Activated gamma-delta T cell treated with anti-CD3 and anti-CD28 coated beads, Interleukin-2, amount 50 U/mL, for 16 hours (primary cell): ENCODE data around the gene ZMPSTE24.
"Not testable (repeated sequence)": the region's sequence is repeated elsewhere in the genome, so short reads cannot be mapped to it uniquely, and the experiment has no call there.

Source experiments
- DNase-seq: peaks from one replicate; pipeline ENCODE4 v3.0.0-alpha.2; 2020; ENCODE audit warnings: low read depth

Gene ZMPSTE24

DNA sequence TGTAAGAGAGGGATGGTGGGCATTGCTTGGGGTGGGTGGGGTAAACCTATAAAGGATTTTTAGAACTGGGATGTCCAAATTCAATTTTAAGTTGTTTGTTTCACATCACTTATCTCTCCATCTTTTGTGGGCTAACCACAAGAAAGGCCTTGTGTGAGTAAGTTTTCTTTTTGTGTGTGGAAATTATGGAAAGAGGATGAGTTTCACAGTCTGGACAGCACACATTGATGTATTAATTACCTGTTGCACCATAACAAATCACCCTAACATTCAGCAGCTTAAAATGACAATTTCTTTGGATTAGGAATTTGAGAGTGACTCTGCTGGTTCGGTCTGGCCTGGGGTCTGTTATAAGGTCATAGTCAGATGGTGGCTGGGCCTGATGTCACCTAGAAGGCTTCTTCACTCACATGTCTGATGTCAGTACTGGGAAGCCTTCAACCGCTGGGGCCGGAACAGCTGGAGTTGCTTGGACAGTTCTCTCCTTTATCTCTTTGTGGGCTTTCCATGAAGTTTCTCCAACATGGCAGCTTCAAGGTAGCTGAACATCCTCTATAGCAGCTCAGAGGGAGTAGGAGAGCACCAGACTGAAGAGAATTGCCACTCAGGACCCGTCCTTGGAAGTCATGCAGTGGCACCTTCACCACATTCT is 61.1 kb downstream of the ZMPSTE24 start:
- no peak for DNase-seq

GRCh38 chr1:40331403-40331802 is 73.4 kb downstream of the ZMPSTE24 start:
- not testable (repeated sequence) for DNase-seq

DNA sequence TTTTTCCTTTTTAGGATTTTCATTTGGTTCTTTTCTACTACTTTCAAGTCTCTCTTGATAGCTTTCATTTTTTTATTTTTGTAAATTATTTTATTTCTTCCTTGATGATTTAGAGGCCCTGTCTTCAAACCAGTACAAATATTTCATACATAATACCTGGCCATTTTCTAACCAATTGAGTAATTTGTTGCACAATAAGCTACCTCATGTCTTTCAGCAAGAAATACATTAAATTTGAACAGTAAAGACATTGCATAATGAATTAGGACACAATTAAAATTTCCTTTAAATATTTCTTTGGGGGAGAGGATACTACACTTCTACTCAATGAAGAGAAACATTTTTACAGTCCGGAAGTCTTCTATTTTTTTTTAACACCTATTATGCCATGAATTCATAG is 74.7 kb downstream of the ZMPSTE24 start:
- DNase-seq = no peak

DNA sequence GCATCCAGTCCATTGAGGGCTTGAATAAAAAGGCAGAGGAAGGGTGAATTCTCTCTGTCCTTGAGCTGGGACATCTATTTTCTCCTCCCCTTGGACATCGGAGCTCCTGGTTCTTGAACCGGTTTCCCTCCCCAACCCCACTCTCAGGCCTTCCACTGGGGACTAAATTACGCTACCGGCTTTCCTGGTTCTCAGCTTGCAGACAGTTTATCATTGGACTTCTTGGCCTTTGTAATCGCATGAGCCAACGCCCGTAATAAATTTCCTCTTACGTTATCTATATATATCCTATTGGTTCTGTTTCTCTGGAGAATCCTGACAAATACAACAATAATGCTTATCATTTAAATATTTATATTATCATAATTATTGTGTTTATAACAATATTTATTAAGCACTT is 79.4 kb downstream of the ZMPSTE24 start:
- no peak for DNase-seq

DNA sequence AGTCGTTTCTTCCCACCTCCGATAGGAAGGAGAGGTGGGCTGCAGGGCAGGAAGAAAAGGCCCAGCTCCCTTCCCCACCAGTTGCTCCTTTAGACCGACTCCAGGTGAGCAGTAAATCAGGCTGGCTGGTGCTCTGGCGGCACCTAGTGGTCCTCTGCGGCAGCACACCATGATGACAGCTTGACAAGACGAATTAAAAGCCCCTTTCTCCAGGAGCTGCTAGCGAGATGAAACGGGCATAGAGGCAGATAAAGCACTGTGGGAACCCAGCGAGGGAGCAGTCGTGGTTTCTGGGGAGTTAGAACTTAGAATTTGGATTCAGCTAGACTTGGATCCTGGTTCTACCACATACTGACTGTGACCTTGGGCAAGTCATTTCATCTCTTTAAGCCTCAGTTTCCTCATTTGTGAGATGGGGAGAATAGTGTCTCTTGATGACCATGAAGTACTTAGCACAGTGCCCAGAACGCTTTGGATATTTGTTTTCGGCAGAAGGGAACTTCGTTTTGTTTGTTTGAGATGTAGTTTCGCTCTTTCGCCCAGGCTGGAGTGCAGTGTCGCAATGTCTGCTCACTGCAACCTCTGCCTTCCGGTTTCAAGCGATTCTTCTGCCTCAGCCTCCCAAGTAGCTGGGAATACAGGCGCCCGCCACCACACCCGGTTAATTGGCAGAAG is 80.8 kb downstream of the ZMPSTE24 start:
- DNase-seq = peak; percentile 84

DNA sequence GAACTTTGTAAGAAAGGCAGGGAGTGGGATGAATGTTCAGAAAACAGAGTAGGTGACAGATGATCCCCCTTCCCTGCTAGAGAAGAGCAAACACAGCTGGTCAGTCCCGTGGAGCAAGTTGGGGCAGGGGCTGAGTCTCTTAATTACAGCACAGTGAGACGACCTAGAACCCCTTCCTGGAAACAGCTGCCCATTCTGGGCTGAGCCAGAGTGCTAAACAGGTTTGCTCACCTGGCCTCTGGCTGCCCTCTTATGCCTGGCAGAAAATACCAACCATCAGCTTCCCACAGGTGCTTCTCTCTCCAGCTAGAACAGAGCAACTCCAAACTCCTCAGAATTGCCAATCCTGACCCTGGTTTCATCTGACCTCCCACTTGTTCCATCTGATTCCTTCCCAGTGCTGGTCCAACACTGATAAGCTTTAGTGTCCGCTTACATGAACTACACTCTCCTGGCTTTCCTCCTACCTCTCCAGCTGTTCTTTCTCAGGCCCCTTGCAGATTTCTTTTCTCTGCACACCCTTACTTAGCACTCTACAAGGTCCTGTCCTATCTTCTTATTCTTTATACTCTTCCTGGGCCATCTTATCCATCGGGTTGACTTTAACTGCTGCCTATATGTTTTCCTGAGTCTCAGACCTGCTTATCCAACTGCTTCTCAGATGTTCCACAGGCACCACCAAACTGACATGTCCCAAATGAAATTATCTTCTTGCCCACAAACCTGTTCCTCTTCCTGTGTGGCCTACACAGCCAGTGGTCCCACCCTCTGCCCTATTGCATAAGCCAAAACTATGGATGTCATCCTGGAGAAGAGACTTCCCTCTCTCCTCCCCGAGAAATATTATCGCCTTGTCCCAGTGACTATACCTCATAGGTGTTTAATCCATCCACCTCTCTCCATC is 81.6 kb downstream of the ZMPSTE24 start:
- DNase-seq = no peak

DNA sequence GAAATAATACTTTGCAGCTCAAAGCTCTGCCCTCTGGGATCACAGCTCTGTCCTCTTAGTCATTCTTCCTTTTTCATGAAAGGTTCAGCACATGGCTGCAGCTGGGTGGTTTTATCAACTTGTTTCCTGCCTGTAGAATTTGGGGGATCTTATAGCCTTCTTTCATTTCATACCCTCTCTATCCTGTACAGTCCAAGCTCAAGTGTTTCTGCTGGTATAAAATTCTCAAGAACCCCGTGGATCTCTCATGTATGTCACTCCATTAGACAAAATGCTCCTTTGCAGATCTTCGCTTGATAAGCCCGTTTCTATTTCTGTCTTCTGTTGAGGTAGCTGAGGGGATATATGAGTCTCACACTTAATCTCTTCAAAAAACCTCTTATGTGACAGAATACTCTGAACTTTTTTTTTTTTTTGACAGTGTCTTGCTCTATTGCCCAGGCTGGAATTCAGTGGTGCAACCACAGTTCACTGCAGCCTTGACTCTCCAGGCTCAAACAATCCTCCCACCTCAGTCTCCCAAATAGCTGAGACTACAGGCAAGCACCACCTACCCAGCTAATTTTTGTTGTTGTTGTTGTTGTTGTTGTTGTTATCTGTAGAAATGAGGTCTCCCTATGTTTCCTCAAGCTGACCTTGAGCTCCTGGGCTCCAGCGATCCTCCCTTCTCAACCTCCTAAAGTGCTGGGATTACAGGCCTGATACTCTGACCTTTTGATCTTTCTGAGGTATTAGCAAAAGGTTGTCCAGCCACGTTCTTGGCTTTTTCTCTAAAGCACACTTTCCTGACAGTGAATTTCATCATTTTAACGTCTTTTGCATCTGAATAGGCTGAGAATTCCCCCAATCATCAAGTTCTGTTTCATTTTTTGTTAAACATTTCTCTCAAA is 83.7 kb downstream of the ZMPSTE24 start:
- no peak for DNase-seq

- DNase-seq = not testable (repeated sequence)
These were observed 84.3 kb downstream of the ZMPSTE24 start for GRCh38 chr1:40342381-40342717.
